Measurements from ENCODE around the gene DTNBP1.

The DTNBP1 gene

GRCh38 chr6:15523679-15524630 is 138.9 kb downstream of the DTNBP1 start:
- Histone ChIP-seq H2BK120ac (ENCODE audit: low read depth, low read length) (no peak overlapping the region), H3K79me2 (ENCODE audit: control insufficient read depth, insufficient read depth, low read length) (no peaks in the 10 kb centered on the region), H3K27ac (ENCODE audit: low read depth, low read length) (no peak overlapping the region), H3K4me1 (ENCODE audit: control insufficient read depth, low read depth, low read length) (no peaks in the 10 kb centered on the region), H3K27me3 (ENCODE audit: insufficient read depth, low read length, poor library complexity) (no peaks in the 10 kb centered on the region), H3K23ac (ENCODE audit: low read length) (no peak overlapping the region), H2BK15ac (replicated peaks; ENCODE audit: low read depth) (no peak overlapping the region), H3K36me3 (ENCODE audit: control insufficient read depth, insufficient read depth, low read length) (peaks cover 5% of the 10 kb centered on the region), H3K18ac (ENCODE audit: low read length) (no peak overlapping the region), H3K56ac (ENCODE audit: low read length) (no peak overlapping the region), H3K4ac (ENCODE audit: low read depth, low read length) (no peak overlapping the region), H4K8ac (ENCODE audit: low read depth, low read length) (no peak overlapping the region), H3K4me2 (ENCODE audit: low read length) (no peak overlapping the region), H2BK5ac (ENCODE audit: low read length) (no peak overlapping the region), H2AK5ac (ENCODE audit: low read length) (no peak overlapping the region), H3K9ac (ENCODE audit: low read length) (no peak overlapping the region), H3K4me3 (ENCODE audit: low read length) (no peak overlapping the region), H3K79me1 (ENCODE audit: low read length) (no peaks in the 10 kb centered on the region), H4K5ac (ENCODE audit: low read length) (no peak overlapping the region)
- no CpG with 5 or more reads among the region's 23 CpGs for WGBS (ENCODE audit: extremely low coverage, insufficient coverage, low lambda C conversion rate)
- no peak for DNase-seq

GRCh38 chr6:15522856-15523529 is 139.8 kb downstream of the DTNBP1 start:
- Histone ChIP-seq H3K27me3 (ENCODE audit: insufficient read depth, low read length, poor library complexity) (no peaks in the 10 kb centered on the region), H3K4ac (ENCODE audit: low read depth, low read length) (no peak overlapping the region), H3K4me1 (ENCODE audit: control insufficient read depth, low read depth, low read length) (no peaks in the 10 kb centered on the region), H2BK120ac (ENCODE audit: low read depth, low read length) (no peak overlapping the region), H3K18ac (ENCODE audit: low read length) (no peak overlapping the region), H3K79me2 (ENCODE audit: control insufficient read depth, insufficient read depth, low read length) (no peaks in the 10 kb centered on the region), H3K23ac (ENCODE audit: low read length) (no peak overlapping the region), H3K4me2 (ENCODE audit: low read length) (no peak overlapping the region), H4K8ac (ENCODE audit: low read depth, low read length) (no peak overlapping the region), H2AK5ac (ENCODE audit: low read length) (no peak overlapping the region), H3K79me1 (ENCODE audit: low read length) (no peaks in the 10 kb centered on the region), H3K4me3 (ENCODE audit: low read length) (no peak overlapping the region), H4K5ac (ENCODE audit: low read length) (no peak overlapping the region), H3K9ac (ENCODE audit: low read length) (no peak overlapping the region), H3K56ac (ENCODE audit: low read length) (no peak overlapping the region), H2BK5ac (ENCODE audit: low read length) (no peak overlapping the region), H3K36me3 (ENCODE audit: control insufficient read depth, insufficient read depth, low read length) (peaks cover 5% of the 10 kb centered on the region), H2BK15ac (replicated peaks; ENCODE audit: low read depth) (no peak overlapping the region), H3K27ac (ENCODE audit: low read depth, low read length) (no peak overlapping the region)
- no CpG with 5 or more reads among the region's 16 CpGs for WGBS (ENCODE audit: extremely low coverage, insufficient coverage, low lambda C conversion rate)
- DNase-seq = no peak

- H3K4me3 ChIP-seq (ENCODE audit: low read length) = no peak overlapping the region
- H4K5ac ChIP-seq (ENCODE audit: low read length) = no peak overlapping the region
- no peak overlapping the region for H3K18ac ChIP-seq (ENCODE audit: low read length)
- H3K23ac ChIP-seq (ENCODE audit: low read length) = no peak overlapping the region
- H2BK15ac ChIP-seq (replicated peaks; ENCODE audit: low read depth) = no peak overlapping the region
- H3K4me2 ChIP-seq (ENCODE audit: low read length) = no peak overlapping the region
- H3K56ac ChIP-seq (ENCODE audit: low read length) = no peak overlapping the region
- no peak overlapping the region for H2BK5ac ChIP-seq (ENCODE audit: low read length)
- H3K79me1 ChIP-seq (ENCODE audit: low read length) = no peaks in the 10 kb centered on the region
- H2BK120ac ChIP-seq (ENCODE audit: low read depth, low read length) = no peak overlapping the region
- H3K4me1 ChIP-seq (ENCODE audit: control insufficient read depth, low read depth, low read length) = no peaks in the 10 kb centered on the region
- no peak overlapping the region for H3K9ac ChIP-seq (ENCODE audit: low read length)
- no peak overlapping the region for H3K27ac ChIP-seq (ENCODE audit: low read depth, low read length)
- peaks cover 5% of the 10 kb centered on the region for H3K36me3 ChIP-seq (ENCODE audit: control insufficient read depth, insufficient read depth, low read length)
- WGBS (ENCODE audit: extremely low coverage, insufficient coverage, low lambda C conversion rate) = no CpG with 5 or more reads among the region's 6 CpGs
- DNase-seq = no peak
- no peak overlapping the region for H4K8ac ChIP-seq (ENCODE audit: low read depth, low read length)
- no peaks in the 10 kb centered on the region for H3K79me2 ChIP-seq (ENCODE audit: control insufficient read depth, insufficient read depth, low read length)
- no peak overlapping the region for H3K4ac ChIP-seq (ENCODE audit: low read depth, low read length)
- no peak overlapping the region for H2AK5ac ChIP-seq (ENCODE audit: low read length)
- no peaks in the 10 kb centered on the region for H3K27me3 ChIP-seq (ENCODE audit: insufficient read depth, low read length, poor library complexity)
These were observed 140.4 kb downstream of the DTNBP1 start for GRCh38 chr6:15522427-15522826.

GRCh38 chr6:15522026-15522425 is 140.8 kb downstream of the DTNBP1 start:
- WGBS (ENCODE audit: extremely low coverage, insufficient coverage, low lambda C conversion rate) = no CpG with 5 or more reads among the region's 9 CpGs
- Histone ChIP-seq H3K36me3 (ENCODE audit: control insufficient read depth, insufficient read depth, low read length) (peaks cover 5% of the 10 kb centered on the region), H3K79me2 (ENCODE audit: control insufficient read depth, insufficient read depth, low read length) (no peaks in the 10 kb centered on the region)

GRCh38 chr6:15521582-15521981 is 141.2 kb downstream of the DTNBP1 start:
- H3K36me3 ChIP-seq (ENCODE audit: control insufficient read depth, insufficient read depth, low read length) = peaks cover 5% of the 10 kb centered on the region
- no peak overlapping the region for H3K4me3 ChIP-seq (ENCODE audit: low read length)
- DNase-seq = no peak
- H3K4me2 ChIP-seq (ENCODE audit: low read length) = no peak overlapping the region
- H3K79me1 ChIP-seq (ENCODE audit: low read length) = no peaks in the 10 kb centered on the region
- no peak overlapping the region for H3K56ac ChIP-seq (ENCODE audit: low read length)
- no peaks in the 10 kb centered on the region for H3K4me1 ChIP-seq (ENCODE audit: control insufficient read depth, low read depth, low read length)
- H2BK15ac ChIP-seq (replicated peaks; ENCODE audit: low read depth) = no peak overlapping the region
- no peak overlapping the region for H2BK120ac ChIP-seq (ENCODE audit: low read depth, low read length)
- H3K4ac ChIP-seq (ENCODE audit: low read depth, low read length) = no peak overlapping the region
- no peak overlapping the region for H3K27ac ChIP-seq (ENCODE audit: low read depth, low read length)
- no peak overlapping the region for H2BK5ac ChIP-seq (ENCODE audit: low read length)
- H3K27me3 ChIP-seq (ENCODE audit: insufficient read depth, low read length, poor library complexity) = no peaks in the 10 kb centered on the region
- no peak overlapping the region for H3K23ac ChIP-seq (ENCODE audit: low read length)
- no peak overlapping the region for H3K9ac ChIP-seq (ENCODE audit: low read length)
- no peak overlapping the region for H4K5ac ChIP-seq (ENCODE audit: low read length)
- H3K79me2 ChIP-seq (ENCODE audit: control insufficient read depth, insufficient read depth, low read length) = no peaks in the 10 kb centered on the region
- H3K18ac ChIP-seq (ENCODE audit: low read length) = no peak overlapping the region
- no peak overlapping the region for H2AK5ac ChIP-seq (ENCODE audit: low read length)
- no peak overlapping the region for H4K8ac ChIP-seq (ENCODE audit: low read depth, low read length)
- no CpG with 5 or more reads among the region's 6 CpGs for WGBS (ENCODE audit: extremely low coverage, insufficient coverage, low lambda C conversion rate)

More at GRCh38 chr6:15522026-15522425, 140.8 kb downstream of the DTNBP1 start:
- Histone ChIP-seq H2BK120ac (ENCODE audit: low read depth, low read length) (no peak overlapping the region), H4K8ac (ENCODE audit: low read depth, low read length) (no peak overlapping the region), H3K18ac (ENCODE audit: low read length) (no peak overlapping the region), H2BK5ac (ENCODE audit: low read length) (no peak overlapping the region), H4K5ac (ENCODE audit: low read length) (no peak overlapping the region), H3K27me3 (ENCODE audit: insufficient read depth, low read length, poor library complexity) (no peaks in the 10 kb centered on the region), H3K4me1 (ENCODE audit: control insufficient read depth, low read depth, low read length) (no peaks in the 10 kb centered on the region), H3K79me1 (ENCODE audit: low read length) (no peaks in the 10 kb centered on the region), H3K4ac (ENCODE audit: low read depth, low read length) (no peak overlapping the region), H3K9ac (ENCODE audit: low read length) (no peak overlapping the region), H3K23ac (ENCODE audit: low read length) (no peak overlapping the region), H3K4me2 (ENCODE audit: low read length) (no peak overlapping the region), H3K27ac (ENCODE audit: low read depth, low read length) (no peak overlapping the region), H2AK5ac (ENCODE audit: low read length) (no peak overlapping the region), H2BK15ac (replicated peaks; ENCODE audit: low read depth) (no peak overlapping the region), H3K4me3 (ENCODE audit: low read length) (no peak overlapping the region), H3K56ac (ENCODE audit: low read length) (no peak overlapping the region)
- no peak for DNase-seq

Data from mesendoderm (in vitro differentiated cells).